ENCODE data around the gene TATDN2. TPM values are rescaled to one million over a fixed set of nuclear protein-coding genes. Genes with fewer than 3 reads are reported as not detected.
A peak's percentile ranks its signal among the peaks of the same experiment; 100 is the strongest.

The TATDN2 gene
- 10 to 100 TPM; 29.1 to 35.2 TPM for total RNA-seq
- 10 to 100 TPM; 33.9 to 42.1 (median 37.9) TPM for polyA plus RNA-seq (ENCODE audit: insufficient read length in 6 of 6)
- long read RNA-seq, donor 1, full-length matches to known transcripts, result 4 of 11 reads
- long read RNA-seq, donor 1, partial matches to known transcripts, result 7 of 11 reads
- long read RNA-seq, donor 1, other reads (novel, unspliced or antisense), result 0 of 11 reads
- long read RNA-seq, donor 2, full-length matches to known transcripts, result 5 of 5 reads
- long read RNA-seq, donor 2, partial matches to known transcripts, result 0 of 5 reads
- long read RNA-seq, donor 2, other reads (novel, unspliced or antisense), result 0 of 5 reads
- long read RNA-seq, donor 3, full-length matches to known transcripts, result 3 of 3 reads
- long read RNA-seq, donor 3, partial matches to known transcripts, result 0 of 3 reads
- long read RNA-seq, donor 3, other reads (novel, unspliced or antisense), result 0 of 3 reads
- long read RNA-seq, donor 4, result 0 reads
- long read RNA-seq, donor 5, full-length matches to known transcripts, result 3 of 3 reads
- long read RNA-seq, donor 5, partial matches to known transcripts, result 0 of 3 reads
- long read RNA-seq, donor 5, other reads (novel, unspliced or antisense), result 0 of 3 reads
- long read RNA-seq, donor 6, partial matches to known transcripts, result 6 of 6 reads
- long read RNA-seq, donor 6, other reads (novel, unspliced or antisense), result 0 of 6 reads
- long read RNA-seq, donor 7, full-length matches to known transcripts, result 1 of 1 reads
- long read RNA-seq, donor 7, partial matches to known transcripts, result 0 of 1 reads
- long read RNA-seq, donor 7, other reads (novel, unspliced or antisense), result 0 of 1 reads
- long read RNA-seq, donor 8, partial matches to known transcripts, result 14 of 14 reads
- long read RNA-seq, donor 8, other reads (novel, unspliced or antisense), result 0 of 14 reads
- long read RNA-seq, donor 9, result 0 reads
- long read RNA-seq, donor 10, result 0 reads
- long read RNA-seq, donor 11, full-length matches to known transcripts, result 5 of 12 reads
- long read RNA-seq, donor 11, partial matches to known transcripts, result 7 of 12 reads
- long read RNA-seq, donor 11, other reads (novel, unspliced or antisense), result 0 of 12 reads
- long read RNA-seq, donor 12, result 0 reads

- peaks cover 0 to 23% of the 10 kb centered on the region in 2 donors for H3K9me3 ChIP-seq
- intact Hi-C loops (cut with DNase I), result no loop called here
- peaks cover 7 to 59% of the 10 kb centered on the region in 2 donors for H3K4me1 ChIP-seq
- no peak for TF ChIP-seq CTCF (IDR thresholded peaks at IDR 0.05)
- H3K27me3 ChIP-seq, result no peaks in the 10 kb centered on the region
- peak within 1 kb of the TSS; percentile 64 to 90 for H3K4me3 ChIP-seq
- H3K36me3 ChIP-seq, result peaks cover 0 to 42% of the 10 kb centered on the region in 2 donors
- peak; percentile 81 to 99 (median 96) for DNase-seq
- H3K27ac ChIP-seq, result peak within 1 kb of the TSS; percentile 81 to 88
- peak; percentile 99 for ATAC-seq
These were observed at the start of gene TATDN2 for GRCh38 chr3:10248184-10248983. TSS of gene TATDN2 (plus strand) at chr3:10248459. CDS start at chr3:10249201, 742 bp downstream.

GRCh38 chr3:10198761-10199649 lies 49.3 kb upstream of the TATDN2 start:
- no peaks in the 10 kb centered on the region for H3K27me3 ChIP-seq
- DNase-seq (peak in 2 of 4 donors; percentile 48 to 81), ATAC-seq (peak; percentile 82)
- H3K4me3 ChIP-seq, result no peak overlapping the region
- H3K9me3 ChIP-seq, result no peaks in the 10 kb centered on the region
- TF ChIP-seq CTCF (IDR thresholded peaks at IDR 0.05), result no peak
- peaks cover 0 to 27% of the 10 kb centered on the region in 2 donors for H3K36me3 ChIP-seq
- intact Hi-C loops (cut with DNase I), result no loop called here
- H3K4me1 ChIP-seq, result peaks cover 8 to 66% of the 10 kb centered on the region in 2 donors
- H3K27ac ChIP-seq, result peak overlapping the region; percentile 26 to 89

- no peak for DNase-seq
- no peaks in the 10 kb centered on the region for H3K27me3 ChIP-seq
- peaks cover 0 to 53% of the 10 kb centered on the region in 2 donors for H3K36me3 ChIP-seq
- H3K4me1 ChIP-seq, result peaks cover 6 to 30% of the 10 kb centered on the region in 2 donors
- peak overlapping the region; percentile 23 to 67 for H3K27ac ChIP-seq
- no peak overlapping the region for H3K4me3 ChIP-seq
- H3K9me3 ChIP-seq, result no peaks in the 10 kb centered on the region
- intact Hi-C loops (cut with DNase I), result no loop called here
- no peak for ATAC-seq
- TF ChIP-seq CTCF (IDR thresholded peaks at IDR 0.05), result no peak
These were observed 43.3 kb upstream of the TATDN2 start for GRCh38 chr3:10204921-10205320.

DNA sequence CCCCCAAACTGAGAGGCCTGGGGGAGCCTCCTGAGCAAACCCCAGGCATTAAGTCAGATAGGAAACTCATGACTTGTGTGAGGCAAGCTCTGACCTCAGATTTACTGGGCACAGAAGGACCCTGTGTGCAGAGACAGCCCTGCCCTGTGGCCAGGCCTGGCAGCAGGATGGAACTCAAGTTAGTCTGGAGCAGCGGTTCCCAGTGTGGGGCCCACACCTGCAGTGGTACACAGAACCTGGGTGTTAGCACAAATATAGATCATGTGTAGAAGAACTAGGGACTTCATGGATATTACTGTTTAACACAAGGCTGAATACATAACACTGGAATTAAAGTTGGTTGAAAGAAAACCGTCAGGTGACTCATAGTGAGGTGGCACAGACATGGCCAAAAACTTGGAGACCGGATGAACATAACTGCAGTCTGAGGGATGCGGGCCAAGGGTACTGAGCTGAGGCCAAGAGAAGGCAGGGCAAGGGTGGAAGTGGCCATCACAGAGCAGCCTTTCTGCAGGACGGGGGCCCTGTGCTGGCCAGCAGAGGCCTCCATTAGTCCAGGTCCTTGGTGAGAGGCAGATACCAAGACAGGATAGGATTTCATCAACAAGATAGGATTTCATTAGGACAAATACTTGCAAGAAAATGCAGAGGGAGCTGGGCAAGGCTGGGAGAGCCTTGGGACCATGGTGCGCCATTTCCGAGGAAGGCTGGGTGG lies 42.7 kb upstream of the TATDN2 start:
- Histone ChIP-seq H3K27ac (peak overlapping the region; percentile 23 to 67), H3K36me3 (peaks cover 0 to 56% of the 10 kb centered on the region in 2 donors), H3K27me3 (no peaks in the 10 kb centered on the region), H3K9me3 (no peaks in the 10 kb centered on the region), H3K4me1 (peaks cover 6 to 28% of the 10 kb centered on the region in 2 donors), H3K4me3 (no peak overlapping the region)
- TF ChIP-seq CTCF (IDR thresholded peaks at IDR 0.05), result no peak
- intact Hi-C loops (cut with DNase I), result no loop called here
- ATAC-seq (peak; percentile 71), DNase-seq (no peak)

Data from left lung (tissue), 14 donors.